ENCODE results near the gene SLC40A1.

Gene SLC40A1

GRCh38 chr2:189553504-189554088 is 27.0 kb downstream of the SLC40A1 start:
- Histone ChIP-seq H3K9me2 (replicated peaks; ENCODE audit: low read depth, low read length) (no peaks in the 10 kb centered on the region), H3F3A (ENCODE audit: low read depth) (no peaks in the 10 kb centered on the region), H2AFZ (ENCODE audit: low read length) (no peak overlapping the region), H4K20me1 (ENCODE audit: insufficient read depth, low read length, poor library complexity, severe bottlenecking) (no peaks in the 10 kb centered on the region), H3K36me3 (ENCODE audit: insufficient read depth, low read length) (no peaks in the 10 kb centered on the region), H3K27me3 (ENCODE audit: insufficient read depth, low read length, poor library complexity, severe bottlenecking) (no peaks in the 10 kb centered on the region), H3K9me3 (ENCODE audit: insufficient read depth, low read depth, low read length) (no peaks in the 10 kb centered on the region), H3K79me2 (ENCODE audit: insufficient read depth, low read length) (no peaks in the 10 kb centered on the region), H3K4me1 (ENCODE audit: insufficient read depth, low read length, poor library complexity, severe bottlenecking) (peaks cover 16% of the 10 kb centered on the region), H3K4me2 (ENCODE audit: low read depth, low read length, poor library complexity, severe bottlenecking) (no peak overlapping the region), H3K4me3 (ENCODE audit: low read length, poor library complexity, severe bottlenecking) (no peak overlapping the region), H3K9ac (ENCODE audit: low read depth, low read length, poor library complexity, severe bottlenecking) (no peak overlapping the region)
- TF ChIP-seq CTCF (conservative IDR thresholded peaks at IDR 0.05; ENCODE audit: low read length) (no peak), EZH2phosphoT487 (IDR thresholded peaks at IDR 0.05; ENCODE audit: borderline replicate concordance) (no peak)

DNA sequence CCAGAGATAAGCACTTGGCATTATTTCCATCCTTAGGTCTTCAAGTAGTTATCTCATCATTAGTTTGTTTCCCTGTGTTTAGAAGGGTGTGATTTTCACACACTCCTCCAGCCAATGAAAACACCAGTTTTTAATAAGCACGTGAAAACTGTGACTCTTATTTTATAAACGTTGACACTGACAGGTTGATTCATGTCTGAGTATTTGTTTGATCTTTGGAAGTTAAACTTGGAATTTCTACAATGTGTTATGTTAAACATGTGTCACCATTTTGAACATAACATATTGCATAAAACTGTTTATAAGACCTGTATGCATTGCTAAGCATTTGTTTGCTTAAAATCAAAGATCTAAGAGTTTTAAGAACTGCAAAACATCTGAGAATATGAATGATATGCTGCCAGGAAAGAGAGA is 27.6 kb downstream of the SLC40A1 start:
- Histone ChIP-seq H3K4me2 (ENCODE audit: low read depth, low read length, poor library complexity, severe bottlenecking) (no peak overlapping the region), H2AFZ (ENCODE audit: low read length) (no peak overlapping the region), H3K9me3 (ENCODE audit: insufficient read depth, low read depth, low read length) (no peaks in the 10 kb centered on the region)

DNA sequence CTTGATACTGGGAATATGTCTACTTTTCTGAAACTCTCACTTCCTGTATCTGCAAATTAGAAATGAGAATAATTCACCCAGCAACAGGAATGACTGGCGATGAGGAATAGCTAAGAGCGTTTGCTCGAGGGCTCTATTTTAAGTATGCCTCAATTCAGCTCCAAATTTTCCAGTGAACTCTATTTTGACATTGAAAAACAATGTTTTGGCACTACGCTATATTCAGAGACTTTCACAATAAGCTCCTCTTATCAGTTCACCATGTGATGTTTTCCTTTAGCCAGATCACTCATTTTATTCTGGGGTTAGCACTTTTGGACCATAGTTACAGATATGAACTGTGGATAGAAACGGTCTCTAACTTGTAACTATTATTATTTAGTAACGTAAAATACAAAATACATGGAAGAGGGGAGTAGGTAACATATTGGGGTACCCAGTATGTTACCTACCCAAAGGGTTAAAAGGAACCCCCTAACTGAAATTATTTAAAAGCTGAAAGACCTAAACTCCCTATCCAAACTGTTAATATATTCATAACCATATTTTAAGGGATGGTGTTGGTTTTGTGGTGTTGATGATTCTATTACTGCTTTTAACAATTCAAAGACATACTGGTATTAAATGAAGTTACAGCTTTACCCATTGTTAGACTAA is 28.1 kb downstream of the SLC40A1 start:
- Histone ChIP-seq H3F3A (ENCODE audit: low read depth) (no peaks in the 10 kb centered on the region), H2AFZ (ENCODE audit: low read length) (no peak overlapping the region)

More for the DNA sequence above, 27.6 kb downstream of the SLC40A1 start:
- Histone ChIP-seq H3K79me2 (ENCODE audit: insufficient read depth, low read length) (no peaks in the 10 kb centered on the region), H3K9ac (ENCODE audit: low read depth, low read length, poor library complexity, severe bottlenecking) (no peak overlapping the region), H3K4me3 (ENCODE audit: low read length, poor library complexity, severe bottlenecking) (no peak overlapping the region), H3K4me1 (ENCODE audit: insufficient read depth, low read length, poor library complexity, severe bottlenecking) (peaks cover 16% of the 10 kb centered on the region), H3F3A (ENCODE audit: low read depth) (no peaks in the 10 kb centered on the region), H3K9me2 (replicated peaks; ENCODE audit: low read depth, low read length) (no peaks in the 10 kb centered on the region), H3K36me3 (ENCODE audit: insufficient read depth, low read length) (no peaks in the 10 kb centered on the region), H3K27me3 (ENCODE audit: insufficient read depth, low read length, poor library complexity, severe bottlenecking) (no peaks in the 10 kb centered on the region), H4K20me1 (ENCODE audit: insufficient read depth, low read length, poor library complexity, severe bottlenecking) (no peaks in the 10 kb centered on the region)
- TF ChIP-seq CTCF (conservative IDR thresholded peaks at IDR 0.05; ENCODE audit: low read length) (no peak), EZH2phosphoT487 (IDR thresholded peaks at IDR 0.05; ENCODE audit: borderline replicate concordance) (no peak)

More for the DNA sequence above, 28.1 kb downstream of the SLC40A1 start:
- H3K9me3 ChIP-seq (ENCODE audit: insufficient read depth, low read depth, low read length), result no peaks in the 10 kb centered on the region
- peaks cover 16% of the 10 kb centered on the region for H3K4me1 ChIP-seq (ENCODE audit: insufficient read depth, low read length, poor library complexity, severe bottlenecking)
- H3K4me2 ChIP-seq (ENCODE audit: low read depth, low read length, poor library complexity, severe bottlenecking), result no peak overlapping the region
- no peaks in the 10 kb centered on the region for H3K36me3 ChIP-seq (ENCODE audit: insufficient read depth, low read length)
- no peaks in the 10 kb centered on the region for H3K79me2 ChIP-seq (ENCODE audit: insufficient read depth, low read length)
- TF ChIP-seq EZH2phosphoT487 (IDR thresholded peaks at IDR 0.05; ENCODE audit: borderline replicate concordance), result no peak
- TF ChIP-seq CTCF (conservative IDR thresholded peaks at IDR 0.05; ENCODE audit: low read length), result no peak
- H3K4me3 ChIP-seq (ENCODE audit: low read length, poor library complexity, severe bottlenecking), result no peak overlapping the region
- H4K20me1 ChIP-seq (ENCODE audit: insufficient read depth, low read length, poor library complexity, severe bottlenecking), result no peaks in the 10 kb centered on the region
- no peak overlapping the region for H3K9ac ChIP-seq (ENCODE audit: low read depth, low read length, poor library complexity, severe bottlenecking)
- H3K9me2 ChIP-seq (replicated peaks; ENCODE audit: low read depth, low read length), result no peaks in the 10 kb centered on the region
- no peaks in the 10 kb centered on the region for H3K27me3 ChIP-seq (ENCODE audit: insufficient read depth, low read length, poor library complexity, severe bottlenecking)
